NT2/D1 (cell line): ENCODE data around the gene TPCN2.

Experiments used
- SUZ12 ChIP-seq: IDR thresholded peaks from 2 replicates; pipeline ENCODE4 v1.6.1; 2011; ENCODE audit not compliant: insufficient read length, insufficient read depth; ENCODE audit errors: extremely low read depth
- YY1 ChIP-seq: IDR thresholded peaks from 2 replicates; pipeline ENCODE4 v1.6.1; 2011; ENCODE audit not compliant: insufficient read length, insufficient read depth
- ZNF274 ChIP-seq: IDR thresholded peaks from 2 replicates; pipeline ENCODE4 v1.6.1; 2011; ENCODE audit warnings: mild to moderate bottlenecking, low read depth, low read length

DNA sequence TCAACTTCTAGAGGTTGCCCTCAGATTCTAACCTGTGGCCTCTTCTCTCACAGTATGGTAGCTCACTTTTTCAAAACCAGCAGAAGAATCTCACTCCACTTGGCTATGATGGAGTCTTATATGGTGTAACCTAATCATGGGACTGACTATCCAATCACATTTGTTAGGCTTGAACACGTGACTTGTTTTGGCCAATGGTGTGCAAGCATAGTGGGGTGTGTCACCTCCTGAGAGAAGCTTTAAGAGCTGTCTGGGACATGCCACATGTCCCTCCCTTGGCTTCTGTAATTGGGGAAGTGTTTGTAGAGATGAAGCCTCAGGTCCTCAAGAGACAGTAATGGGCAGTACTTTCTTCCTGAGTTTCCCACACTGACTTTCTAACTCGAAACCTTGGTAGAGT is 94.2 kb downstream of the TPCN2 start:
- TF ChIP-seq ZNF274, result no peak
- TF ChIP-seq YY1, result no peak
- no peak for TF ChIP-seq SUZ12
